ENCODE results near the gene SLC16A2. TPM values are rescaled to one million over a fixed set of nuclear protein-coding genes. Genes with fewer than 3 reads are reported as not detected.
A peak's percentile ranks its signal among the peaks of the same experiment; 100 is the strongest.

Gene SLC16A2
- polyA plus RNA-seq, 1 of the 3 experiments (the other 2 are of a cell fraction), result 10.9 TPM

DNA sequence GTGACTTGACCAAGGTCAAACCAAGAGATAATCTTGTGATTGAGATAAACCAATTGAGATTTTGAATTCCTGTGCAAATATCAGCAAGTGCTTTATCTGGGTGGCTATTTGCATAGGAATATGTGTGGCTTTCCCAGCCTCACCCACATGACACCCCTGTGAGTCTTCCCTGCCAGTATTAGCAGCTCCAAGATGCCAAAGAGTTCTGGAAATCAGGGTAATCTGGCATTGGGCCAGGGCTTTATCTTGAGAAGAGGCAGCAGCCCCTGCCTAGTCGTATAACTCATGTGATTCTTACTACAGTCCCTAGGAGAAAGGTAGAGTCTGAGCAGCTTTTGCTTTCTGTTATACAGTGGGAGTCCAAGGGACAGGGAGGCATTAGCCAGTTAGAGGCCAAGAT is 105.5 kb downstream of the SLC16A2 start:
- ChIA-PET POLR2A (no interaction called here), CTCF (interaction anchor here (1.1 to 2.4 kb wide), 2 partner anchors 11 to 143 kb away, joined by 3 to 7 read pairs; no protein-coding TSS in a partner anchor)
- TF ChIP-seq JUND (IDR thresholded peaks at IDR 0.05), result no peak
- no peak for TF ChIP-seq GABPA (IDR thresholded peaks at IDR 0.05; ENCODE audit: low read depth)
- TF ChIP-seq, protein P1, sequence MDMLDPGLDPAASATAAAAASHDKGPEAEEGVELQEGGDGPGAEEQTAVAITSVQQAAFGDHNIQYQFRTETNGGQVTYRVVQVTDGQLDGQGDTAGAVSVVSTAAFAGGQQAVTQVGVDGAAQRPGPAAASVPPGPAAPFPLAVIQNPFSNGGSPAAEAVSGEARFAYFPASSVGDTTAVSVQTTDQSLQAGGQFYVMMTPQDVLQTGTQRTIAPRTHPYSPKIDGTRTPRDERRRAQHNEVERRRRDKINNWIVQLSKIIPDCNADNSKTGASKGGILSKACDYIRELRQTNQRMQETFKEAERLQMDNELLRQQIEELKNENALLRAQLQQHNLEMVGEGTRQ (IDR thresholded peaks at IDR 0.05; ENCODE audit: borderline replicate concordance, low read depth, low read length), result no peak
- TF ChIP-seq MEF2A (IDR thresholded peaks at IDR 0.05; ENCODE audit: borderline replicate concordance, low read depth), result no peak
- no peak for TF ChIP-seq RAD21 (IDR thresholded peaks at IDR 0.05; ENCODE audit: low read length)
- DNase-seq, result no peak
- no peak overlapping the region for H3K9ac ChIP-seq
- H3K9me3 ChIP-seq, result no peaks in the 10 kb centered on the region
- H3K9me2 ChIP-seq, result no peaks in the 10 kb centered on the region
- WGBS (ENCODE audit: low lambda C conversion rate), result no CpG with 5 or more reads among the region's 1 CpG
- H3K79me2 ChIP-seq (ENCODE audit: insufficient read depth), result no peaks in the 10 kb centered on the region
- no peaks in the 10 kb centered on the region; the same call in 1 of the 2 replicates for H3K27me3 ChIP-seq (ENCODE audit: insufficient read depth)
- H3K4me3 ChIP-seq (ENCODE audit: low read depth in 2 of 2, low read length in 1 of 2), result no peak overlapping the region
- no peaks in the 10 kb centered on the region for H4K20me1 ChIP-seq (ENCODE audit: insufficient read depth)
- no peak overlapping the region for H3K4me2 ChIP-seq
- H3K27ac ChIP-seq (ENCODE audit: low read depth in 2 of 2, low read length in 1 of 2), result no peak overlapping the region; a peak in 1 of 4 replicates
- H3K36me3 ChIP-seq (replicated peaks in 1 of 2; ENCODE audit: control insufficient read depth in 1 of 2, insufficient read depth in 2 of 2, low read length in 1 of 2), result no peaks in the 10 kb centered on the region
- H3K4me1 ChIP-seq (ENCODE audit: control insufficient read depth in 1 of 2, insufficient read depth in 2 of 2, low read depth in 1 of 2, low read length in 1 of 2), result peaks cover 0 to 33% of the 10 kb centered on the region in 2 experiments; a peak in 1 of 4 replicates
- no peaks in the 10 kb centered on the region for H3F3A ChIP-seq (replicated peaks; ENCODE audit: insufficient read depth)
- H2AFZ ChIP-seq (ENCODE audit: low read depth), result no peak overlapping the region

DNA sequence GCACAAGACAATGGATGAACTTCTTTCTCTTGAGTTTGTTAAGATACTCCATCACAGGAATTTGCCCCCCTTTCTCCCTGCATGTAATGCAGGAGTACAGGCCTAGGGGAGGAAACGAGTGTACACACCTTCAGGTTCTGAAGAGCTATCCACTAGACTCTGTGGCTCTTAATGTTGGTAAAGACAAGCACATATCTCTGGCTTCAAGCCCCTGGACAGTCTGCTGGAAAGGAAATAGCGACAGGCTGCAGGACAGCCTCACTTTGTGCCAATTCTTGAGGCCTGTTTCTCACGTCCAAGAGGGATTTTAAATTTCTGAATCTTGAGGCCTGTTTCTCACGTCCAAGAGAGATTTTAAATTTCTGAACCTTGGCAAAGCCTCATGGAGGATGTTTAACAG is 106.1 kb downstream of the SLC16A2 start:
- Histone ChIP-seq H2AFZ (ENCODE audit: low read depth) (no peak overlapping the region), H3K4me3 (ENCODE audit: low read depth in 2 of 2, low read length in 1 of 2) (no peak overlapping the region), H3K27ac (ENCODE audit: low read depth in 2 of 2, low read length in 1 of 2) (peak overlapping the region in 1 of 2 experiments; percentile 58; a peak in 2 of 4 replicates), H3K9ac (no peak overlapping the region), H3K4me2 (no peak overlapping the region), H3K9me3 (no peaks in the 10 kb centered on the region), H3K4me1 (ENCODE audit: control insufficient read depth in 1 of 2, insufficient read depth in 2 of 2, low read depth in 1 of 2, low read length in 1 of 2) (peaks cover 0 to 27% of the 10 kb centered on the region in 2 experiments; a peak in 1 of 4 replicates), H3K79me2 (ENCODE audit: insufficient read depth) (no peaks in the 10 kb centered on the region), H3K9me2 (no peaks in the 10 kb centered on the region), H3K27me3 (ENCODE audit: insufficient read depth) (no peaks in the 10 kb centered on the region; the same call in 1 of the 2 replicates), H3K36me3 (replicated peaks in 1 of 2; ENCODE audit: control insufficient read depth in 1 of 2, insufficient read depth in 2 of 2, low read length in 1 of 2) (no peaks in the 10 kb centered on the region), H3F3A (replicated peaks; ENCODE audit: insufficient read depth) (no peaks in the 10 kb centered on the region), H4K20me1 (ENCODE audit: insufficient read depth) (no peaks in the 10 kb centered on the region)
- TF ChIP-seq GABPA (IDR thresholded peaks at IDR 0.05; ENCODE audit: low read depth), result no peak
- TF ChIP-seq, protein P1 (IDR thresholded peaks at IDR 0.05; ENCODE audit: borderline replicate concordance, low read depth, low read length), result no peak
- no peak for TF ChIP-seq ELF1 (IDR thresholded peaks at IDR 0.05)
- TF ChIP-seq NFIC (IDR thresholded peaks at IDR 0.05; ENCODE audit: borderline replicate concordance), result no peak
- ChIA-PET CTCF (interaction anchor here (0.7 to 1.2 kb wide), 3 partner anchors 10 to 144 kb away, joined by 3 read pairs; partner anchors contain the start of gene SLC16A2), POLR2A (no interaction called here)
- DNase-seq, result no peak
- 25% methylated on average over 4 of the region's 4 CpGs for WGBS (ENCODE audit: low lambda C conversion rate)

DNA sequence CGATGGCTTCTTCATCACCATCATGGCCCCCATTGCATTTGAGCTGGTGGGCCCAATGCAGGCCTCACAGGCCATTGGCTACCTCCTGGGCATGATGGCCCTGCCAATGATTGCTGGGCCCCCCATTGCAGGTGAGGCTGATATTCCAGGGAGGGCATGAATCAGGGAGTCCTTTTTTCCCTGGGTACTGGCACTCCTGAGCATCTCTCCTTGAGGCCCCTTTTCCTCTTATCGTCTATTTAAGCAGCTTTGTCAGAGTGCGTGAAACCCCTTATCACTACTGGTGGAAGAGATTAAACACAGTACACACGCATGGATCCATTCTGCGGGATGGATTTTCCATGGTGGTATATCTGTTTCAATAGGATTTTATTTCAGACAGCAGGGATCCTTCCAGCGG is 108.0 kb downstream of the SLC16A2 start:
- H3K9me2 ChIP-seq, result no peaks in the 10 kb centered on the region
- no peaks in the 10 kb centered on the region for H3F3A ChIP-seq (replicated peaks; ENCODE audit: insufficient read depth)
- no peak for DNase-seq
- H3K36me3 ChIP-seq (replicated peaks in 1 of 2; ENCODE audit: control insufficient read depth in 1 of 2, insufficient read depth in 2 of 2, low read length in 1 of 2), result no peaks in the 10 kb centered on the region
- TF ChIP-seq MEF2A (IDR thresholded peaks at IDR 0.05; ENCODE audit: borderline replicate concordance, low read depth), result no peak
- TF ChIP-seq POLR2AphosphoS5 (IDR thresholded peaks at IDR 0.05; ENCODE audit: low read depth, low read length), result no peak
- no peak for TF ChIP-seq SMC3 (IDR thresholded peaks at IDR 0.05; ENCODE audit: low read depth, low read length)
- no peak for TF ChIP-seq TCF12 (IDR thresholded peaks at IDR 0.05)
- no peak for TF ChIP-seq GATA2 (CRISPR knock-in tag; IDR thresholded peaks at IDR 0.05)
- peaks cover 0 to 19% of the 10 kb centered on the region in 2 experiments; a peak in 1 of 4 replicates for H3K4me1 ChIP-seq (ENCODE audit: control insufficient read depth in 1 of 2, insufficient read depth in 2 of 2, low read depth in 1 of 2, low read length in 1 of 2)
- no peak overlapping the region for H3K4me3 ChIP-seq (ENCODE audit: low read depth in 2 of 2, low read length in 1 of 2)
- H3K79me2 ChIP-seq (ENCODE audit: insufficient read depth), result no peaks in the 10 kb centered on the region
- ChIA-PET CTCF (no interaction called here), POLR2A (no interaction called here)
- no peaks in the 10 kb centered on the region for H3K9me3 ChIP-seq
- no peak overlapping the region for H3K27ac ChIP-seq (ENCODE audit: low read depth in 2 of 2, low read length in 1 of 2)
- no peaks in the 10 kb centered on the region for H4K20me1 ChIP-seq (ENCODE audit: insufficient read depth)
- WGBS (ENCODE audit: low lambda C conversion rate), result 63% methylated on average over 6 of the region's 6 CpGs
- no peak overlapping the region for H3K4me2 ChIP-seq
- no peak overlapping the region for H2AFZ ChIP-seq (ENCODE audit: low read depth)
- H3K27me3 ChIP-seq (ENCODE audit: insufficient read depth), result no peaks in the 10 kb centered on the region; the same call in 1 of the 2 replicates
- H3K9ac ChIP-seq, result no peak overlapping the region
